ENCODE measurements around the gene PITPNM1. TPM values are rescaled to one million over a fixed set of nuclear protein-coding genes. Genes with fewer than 3 reads are reported as not detected.

PITPNM1 gene
- total and polyA plus RNA-seq, 2 donors (not counting 1 experiment from before 2014, with no cell fraction given): 4.7 to 10.2 TPM

DNA sequence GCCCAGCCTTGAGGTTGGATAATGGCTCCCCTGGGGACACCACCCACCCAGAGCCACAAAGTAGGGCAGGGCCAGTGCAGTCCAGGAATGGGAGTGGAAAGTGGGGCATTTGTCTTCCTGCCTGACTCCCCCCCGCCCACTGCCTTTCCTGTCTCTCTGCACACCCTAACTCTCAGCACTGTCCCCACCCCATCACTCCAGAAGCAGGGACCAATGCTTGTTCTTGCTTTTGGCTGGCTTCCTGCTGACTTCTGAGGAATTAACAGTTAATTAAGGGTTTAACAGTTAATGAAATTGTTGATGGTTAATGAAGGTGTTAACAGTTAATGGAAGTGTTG, 4.7 kb downstream of the PITPNM1 start:
- Histone ChIP-seq H3K4me3 (replicated peaks in 1 of 4; ENCODE audit: control extremely low read depth in 1 of 4, insufficient read depth in 1 of 4, low read depth in 3 of 4, low read length in 4 of 4) (no peak overlapping the region), H3K36me3 (ENCODE audit: control insufficient read depth, insufficient read depth, low read length) (peaks cover 2% of the 10 kb centered on the region), H3K27me3 (ENCODE audit: control insufficient read depth, insufficient read depth, low read length) (no peaks in the 10 kb centered on the region), H3K9me3 (ENCODE audit: control insufficient read depth, insufficient read depth, low read depth, low read length) (no peaks in the 10 kb centered on the region), H3K27ac (ENCODE audit: insufficient read depth, low read length) (no peak overlapping the region), H3K4me2 (ENCODE audit: extremely low read depth, insufficient read depth, low read length) (no peak overlapping the region), H2AFZ (ENCODE audit: low read length) (no peak overlapping the region), H3K9ac (ENCODE audit: insufficient read depth, low read length) (no peak overlapping the region), H4K20me1 (ENCODE audit: control insufficient read depth, extremely low read depth, insufficient read depth, low read length) (no peaks in the 10 kb centered on the region), H3K79me2 (ENCODE audit: control insufficient read depth, insufficient read depth, low read length) (no peaks in the 10 kb centered on the region), H3K4me1 (ENCODE audit: control insufficient read depth, extremely low read depth, insufficient read depth, low read length) (peaks cover 2% of the 10 kb centered on the region)
- TF ChIP-seq, protein P1, sequence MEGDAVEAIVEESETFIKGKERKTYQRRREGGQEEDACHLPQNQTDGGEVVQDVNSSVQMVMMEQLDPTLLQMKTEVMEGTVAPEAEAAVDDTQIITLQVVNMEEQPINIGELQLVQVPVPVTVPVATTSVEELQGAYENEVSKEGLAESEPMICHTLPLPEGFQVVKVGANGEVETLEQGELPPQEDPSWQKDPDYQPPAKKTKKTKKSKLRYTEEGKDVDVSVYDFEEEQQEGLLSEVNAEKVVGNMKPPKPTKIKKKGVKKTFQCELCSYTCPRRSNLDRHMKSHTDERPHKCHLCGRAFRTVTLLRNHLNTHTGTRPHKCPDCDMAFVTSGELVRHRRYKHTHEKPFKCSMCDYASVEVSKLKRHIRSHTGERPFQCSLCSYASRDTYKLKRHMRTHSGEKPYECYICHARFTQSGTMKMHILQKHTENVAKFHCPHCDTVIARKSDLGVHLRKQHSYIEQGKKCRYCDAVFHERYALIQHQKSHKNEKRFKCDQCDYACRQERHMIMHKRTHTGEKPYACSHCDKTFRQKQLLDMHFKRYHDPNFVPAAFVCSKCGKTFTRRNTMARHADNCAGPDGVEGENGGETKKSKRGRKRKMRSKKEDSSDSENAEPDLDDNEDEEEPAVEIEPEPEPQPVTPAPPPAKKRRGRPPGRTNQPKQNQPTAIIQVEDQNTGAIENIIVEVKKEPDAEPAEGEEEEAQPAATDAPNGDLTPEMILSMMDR (conservative IDR thresholded peaks at IDR 0.05 in 1 of 2, IDR thresholded peaks at IDR 0.05 in 1 of 2; ENCODE audit: low read depth in 1 of 2, low read length in 2 of 2): no peak
- no peak for TF ChIP-seq EZH2 (IDR thresholded peaks at IDR 0.05; ENCODE audit: low read length, missing control alignments)
- no peak for DNase-seq (ENCODE audit: low read depth in 2 of 2)

DNA sequence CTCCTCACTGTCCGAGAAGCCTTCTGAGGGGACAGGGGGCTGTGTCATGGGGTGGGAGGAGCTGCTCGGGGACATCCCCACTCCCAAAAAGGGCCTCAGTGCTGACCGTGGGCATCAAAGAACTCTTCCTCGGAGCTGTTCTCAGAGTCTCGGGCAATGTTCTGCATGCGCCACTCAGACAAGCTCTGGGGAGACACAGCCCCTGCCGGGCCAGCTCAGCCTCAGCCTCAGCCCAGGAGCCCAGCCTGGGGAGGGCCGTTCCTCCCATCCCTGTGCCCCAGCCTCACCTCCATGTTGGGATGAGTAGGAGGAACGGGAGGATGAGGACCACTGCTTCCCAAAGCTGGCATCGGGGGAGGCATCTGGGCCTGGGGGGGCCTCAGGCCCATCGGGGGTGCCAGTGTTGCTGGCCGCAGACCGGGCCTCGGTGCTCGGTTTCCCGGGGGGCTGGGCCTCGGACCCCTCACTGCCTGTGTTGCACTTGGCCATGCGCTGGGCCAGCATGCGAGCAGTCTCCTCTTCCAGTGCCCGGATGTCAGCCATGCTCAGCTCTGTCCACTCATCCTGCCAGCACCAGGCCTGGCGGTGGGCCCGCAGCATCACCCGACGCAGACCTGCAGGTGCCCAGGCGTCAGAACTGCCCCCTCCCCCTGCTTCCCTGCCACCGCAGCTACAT, 5.2 kb downstream of the PITPNM1 start:
- no peak overlapping the region for H3K4me2 ChIP-seq (ENCODE audit: extremely low read depth, insufficient read depth, low read length)
- H3K79me2 ChIP-seq (ENCODE audit: control insufficient read depth, insufficient read depth, low read length): no peaks in the 10 kb centered on the region
- H3K27me3 ChIP-seq (ENCODE audit: control insufficient read depth, insufficient read depth, low read length): no peaks in the 10 kb centered on the region
- H3K9me3 ChIP-seq (ENCODE audit: control insufficient read depth, insufficient read depth, low read depth, low read length): no peaks in the 10 kb centered on the region
- H3K4me3 ChIP-seq (replicated peaks in 1 of 4; ENCODE audit: control extremely low read depth in 1 of 4, insufficient read depth in 1 of 4, low read depth in 3 of 4, low read length in 4 of 4): no peak overlapping the region
- no peak overlapping the region for H3K27ac ChIP-seq (ENCODE audit: insufficient read depth, low read length)
- no peaks in the 10 kb centered on the region for H4K20me1 ChIP-seq (ENCODE audit: control insufficient read depth, extremely low read depth, insufficient read depth, low read length)
- H3K9ac ChIP-seq (ENCODE audit: insufficient read depth, low read length): no peak overlapping the region
- H3K4me1 ChIP-seq (ENCODE audit: control insufficient read depth, extremely low read depth, insufficient read depth, low read length): no peaks in the 10 kb centered on the region
- no peak for DNase-seq (ENCODE audit: low read depth in 2 of 2)
- TF ChIP-seq, protein P1 (conservative IDR thresholded peaks at IDR 0.05 in 1 of 2, IDR thresholded peaks at IDR 0.05 in 1 of 2; ENCODE audit: low read depth in 1 of 2, low read length in 2 of 2): no peak
- no peak for TF ChIP-seq EZH2 (IDR thresholded peaks at IDR 0.05; ENCODE audit: low read length, missing control alignments)
- H3K36me3 ChIP-seq (ENCODE audit: control insufficient read depth, insufficient read depth, low read length): peaks cover 2% of the 10 kb centered on the region
- no peak overlapping the region for H2AFZ ChIP-seq (ENCODE audit: low read length)

DNA sequence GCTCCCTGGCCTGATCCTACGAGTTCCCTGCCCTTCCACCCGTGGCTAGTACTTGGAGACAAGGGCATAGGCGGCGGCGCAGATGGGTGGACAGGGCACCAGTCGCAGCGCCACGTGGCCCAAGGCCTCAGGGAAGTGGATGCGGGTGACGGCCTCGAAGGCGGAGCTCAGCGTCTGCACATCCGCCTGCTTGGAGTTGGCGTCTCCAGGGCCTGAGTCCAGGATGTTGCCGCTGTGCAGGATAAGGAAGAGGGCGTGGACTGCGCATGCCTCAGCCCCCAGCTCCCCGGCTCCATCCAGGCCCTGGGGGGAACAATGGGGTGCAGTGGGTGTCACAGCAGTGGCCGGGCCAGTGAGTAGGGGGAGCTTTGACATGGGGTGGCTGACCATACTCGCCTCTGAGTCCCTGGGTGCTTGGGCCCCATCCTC, 6.6 kb downstream of the PITPNM1 start:
- no peaks in the 10 kb centered on the region for H3K27me3 ChIP-seq (ENCODE audit: control insufficient read depth, insufficient read depth, low read length)
- H3K36me3 ChIP-seq (ENCODE audit: control insufficient read depth, insufficient read depth, low read length): peaks cover 2% of the 10 kb centered on the region
- no peaks in the 10 kb centered on the region for H4K20me1 ChIP-seq (ENCODE audit: control insufficient read depth, extremely low read depth, insufficient read depth, low read length)
- TF ChIP-seq, protein P1 (conservative IDR thresholded peaks at IDR 0.05 in 1 of 2, IDR thresholded peaks at IDR 0.05 in 1 of 2; ENCODE audit: low read depth in 1 of 2, low read length in 2 of 2): no peak
- H3K4me2 ChIP-seq (ENCODE audit: extremely low read depth, insufficient read depth, low read length): no peak overlapping the region
- no peak overlapping the region for H3K27ac ChIP-seq (ENCODE audit: insufficient read depth, low read length)
- H2AFZ ChIP-seq (ENCODE audit: low read length): no peak overlapping the region
- H3K9me3 ChIP-seq (ENCODE audit: control insufficient read depth, insufficient read depth, low read depth, low read length): no peaks in the 10 kb centered on the region
- H3K4me3 ChIP-seq (replicated peaks in 1 of 4; ENCODE audit: control extremely low read depth in 1 of 4, insufficient read depth in 1 of 4, low read depth in 3 of 4, low read length in 4 of 4): no peak overlapping the region
- no peak for DNase-seq (ENCODE audit: low read depth in 2 of 2)
- no peaks in the 10 kb centered on the region for H3K79me2 ChIP-seq (ENCODE audit: control insufficient read depth, insufficient read depth, low read length)
- H3K9ac ChIP-seq (ENCODE audit: insufficient read depth, low read length): no peak overlapping the region
- H3K4me1 ChIP-seq (ENCODE audit: control insufficient read depth, extremely low read depth, insufficient read depth, low read length): no peaks in the 10 kb centered on the region

Data from fibroblast of lung (primary cell).